ENCODE results near the gene HLA-DQB1.

HLA-DQB1 gene

GRCh38 chr6:32625137-32625536 is 41.3 kb downstream of the HLA-DQB1 start:
- no peak for DNase-seq (ENCODE audit: low read depth)

- DNase-seq (ENCODE audit: low read depth) = no peak
These were observed 41.9 kb downstream of the HLA-DQB1 start for GRCh38 chr6:32624565-32624964.

- no peak for DNase-seq (ENCODE audit: low read depth)
These were observed 42.8 kb downstream of the HLA-DQB1 start for GRCh38 chr6:32623693-32624092.

DNA sequence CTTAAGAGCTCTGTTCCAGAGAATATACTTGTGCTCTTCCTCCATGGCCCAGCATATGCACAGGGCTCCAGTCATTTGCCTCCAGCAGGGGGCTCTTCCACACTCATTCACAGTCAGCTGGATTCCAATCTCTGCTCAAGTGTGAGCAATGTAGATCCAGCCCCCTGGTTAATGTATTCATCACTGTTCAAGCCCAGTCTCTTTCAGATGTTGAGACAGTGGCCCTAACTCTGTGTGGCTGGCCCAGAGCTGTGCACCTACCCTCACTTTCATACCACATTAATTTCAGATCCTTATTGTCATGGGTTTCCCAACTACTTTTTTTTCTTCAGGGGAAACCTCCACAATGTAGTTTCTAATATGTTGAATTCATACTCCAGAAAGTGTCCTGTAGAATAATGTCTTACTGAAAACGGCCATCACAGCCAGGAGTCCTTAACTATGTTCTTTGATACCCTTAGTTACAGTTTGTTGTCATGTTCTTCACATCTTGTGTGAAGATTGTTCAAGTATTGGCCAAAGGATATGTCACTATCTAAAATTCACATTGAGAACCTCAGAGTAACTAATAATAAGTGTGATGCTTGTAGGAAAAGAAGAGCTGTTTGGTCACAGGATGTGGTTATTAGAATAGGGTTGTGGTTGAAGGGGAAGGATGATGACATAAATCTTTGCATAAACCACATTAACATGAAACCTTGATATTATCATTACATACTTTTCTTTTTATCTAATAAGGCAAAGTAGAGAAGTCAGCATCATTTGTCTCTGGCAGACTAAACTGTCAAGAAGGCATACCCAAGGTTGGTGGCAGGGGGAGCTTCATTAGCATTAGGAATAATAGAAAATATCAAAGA is 43.7 kb downstream of the HLA-DQB1 start:
- peak; percentile 27 for DNase-seq (ENCODE audit: low read depth)

- no peak for DNase-seq (ENCODE audit: low read depth)
These were observed 45.1 kb downstream of the HLA-DQB1 start for GRCh38 chr6:32621372-32621771.

DNA sequence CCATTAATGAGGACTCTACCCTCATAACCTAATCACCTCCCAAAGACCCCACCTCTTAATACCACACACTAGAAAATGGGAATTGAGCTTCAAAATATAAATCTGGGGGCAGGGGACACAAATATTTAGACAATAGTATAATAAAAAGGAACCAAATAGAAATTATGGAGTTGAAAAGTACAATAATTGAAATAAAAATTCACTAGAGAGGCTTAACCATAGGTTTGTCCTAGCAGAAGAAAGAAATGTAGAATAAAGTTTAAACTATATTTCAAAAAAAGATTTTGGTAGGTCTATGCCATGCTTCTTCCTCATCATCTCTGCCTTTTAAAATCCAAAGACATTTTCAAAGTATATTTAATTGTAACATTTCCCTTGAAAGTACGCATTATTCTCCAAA is 48.7 kb downstream of the HLA-DQB1 start:
- no peak for DNase-seq (ENCODE audit: low read depth)

DNA sequence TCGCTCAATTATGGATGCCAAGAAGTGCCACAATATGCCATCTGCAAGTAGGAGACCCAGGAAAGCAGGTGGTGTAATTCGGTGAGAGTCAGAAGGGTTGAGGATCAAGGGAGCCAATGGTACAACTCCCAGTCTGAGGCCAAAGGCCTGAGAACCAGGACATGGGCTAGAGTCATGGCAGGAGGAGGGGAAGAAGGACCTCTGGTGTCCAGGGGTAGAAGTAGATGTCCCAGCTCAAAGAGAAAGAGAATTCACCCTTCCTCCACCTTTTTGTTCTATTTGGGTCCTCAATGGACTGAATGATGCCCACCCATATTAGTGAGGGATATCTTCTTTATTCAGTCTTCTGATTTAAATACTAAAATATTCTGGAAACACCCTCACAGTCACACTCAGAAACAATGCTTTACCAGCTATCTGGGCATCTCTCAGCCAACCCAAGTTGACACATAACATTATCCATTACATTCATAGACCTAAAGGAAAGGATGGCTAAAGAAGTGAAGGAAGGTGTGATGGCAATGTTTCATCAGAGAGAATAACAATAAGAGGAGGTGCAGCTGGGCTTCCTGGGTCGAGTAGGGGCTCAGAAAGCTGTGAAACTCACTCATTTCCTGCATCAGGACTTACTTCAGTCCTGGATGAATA is 50.4 kb downstream of the HLA-DQB1 start:
- DNase-seq (ENCODE audit: low read depth) = no peak

DNA sequence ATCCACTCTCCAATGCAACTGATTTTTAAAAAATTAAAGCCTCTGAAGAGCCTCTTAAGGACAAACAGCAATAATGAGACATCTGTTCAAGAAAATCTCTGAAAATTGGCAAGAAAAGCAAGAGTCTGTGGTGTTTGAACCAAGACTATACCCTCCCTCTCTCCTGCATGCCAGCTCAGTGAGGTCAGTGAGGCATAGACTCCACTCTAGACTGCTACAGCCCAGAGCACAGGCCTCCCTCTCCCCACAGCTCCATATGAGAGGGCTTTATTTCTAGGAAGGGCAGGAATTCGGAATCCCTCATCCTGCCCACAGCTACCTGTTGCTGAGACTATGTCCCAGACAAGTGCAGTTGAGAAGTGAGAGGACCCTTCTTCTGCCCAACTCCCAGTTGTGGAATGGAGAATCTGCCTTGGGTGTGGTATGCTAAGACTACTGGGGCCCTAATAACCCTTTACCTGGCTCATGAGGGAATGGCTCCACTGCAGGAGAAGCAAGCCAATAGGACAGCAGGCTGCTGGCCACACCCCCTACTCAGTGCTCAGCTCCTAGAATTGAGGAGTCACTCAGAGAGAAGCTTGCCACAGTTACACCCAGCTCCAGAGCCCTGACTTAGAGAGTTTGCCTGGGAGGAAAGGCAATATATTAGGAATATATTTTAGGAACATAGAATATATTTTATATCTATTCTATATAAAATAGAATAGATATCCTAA is 51.9 kb downstream of the HLA-DQB1 start:
- DNase-seq (ENCODE audit: low read depth) = no peak

DNA sequence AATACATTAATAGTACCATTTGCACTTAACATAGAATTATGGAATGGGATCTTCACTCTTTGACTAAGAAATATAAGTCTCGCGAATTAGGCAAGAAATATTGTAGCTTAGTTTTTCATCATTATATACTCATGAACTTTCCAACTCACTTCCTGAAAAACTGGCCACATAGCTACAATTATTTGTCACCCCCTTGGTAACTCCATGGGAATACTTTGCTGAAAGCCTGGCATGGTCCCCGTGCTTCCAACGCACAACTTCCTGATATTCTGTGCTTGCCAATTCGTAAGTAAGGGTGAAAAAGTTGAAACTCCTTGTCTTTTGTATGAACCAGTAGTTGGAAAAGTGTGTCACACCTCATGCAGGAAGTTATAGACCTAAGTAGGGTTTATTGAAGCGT is 53.0 kb downstream of the HLA-DQB1 start:
- DNase-seq (ENCODE audit: low read depth) = no peak

DNA sequence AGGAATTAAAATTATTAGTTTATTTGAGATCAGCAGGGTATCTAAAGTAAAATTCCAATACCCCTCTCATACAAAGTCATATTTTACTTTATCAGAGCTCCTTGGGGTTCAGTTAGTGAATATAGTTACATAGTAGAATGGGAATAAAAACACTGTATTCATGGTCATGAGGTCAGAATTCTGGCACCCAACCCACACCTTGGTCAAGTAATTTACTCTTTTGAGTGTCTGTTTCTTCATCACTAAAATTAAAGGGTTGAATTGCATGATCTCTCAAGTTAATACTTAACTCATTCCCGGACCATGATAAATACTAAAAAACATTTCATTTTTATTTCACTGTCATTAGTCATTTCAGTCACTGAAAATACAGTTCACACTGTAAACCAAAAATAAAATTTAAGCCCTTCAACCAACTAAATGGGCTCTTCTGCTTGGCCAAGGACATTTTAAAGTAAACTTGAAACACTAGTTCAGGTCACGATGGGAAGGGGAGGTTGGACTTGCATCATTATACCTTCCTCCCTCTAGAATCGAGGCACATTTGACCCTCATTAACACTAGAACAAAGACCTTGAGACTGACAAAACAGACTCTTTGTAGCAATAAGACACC is 55.7 kb downstream of the HLA-DQB1 start:
- no peak for DNase-seq (ENCODE audit: low read depth)

GRCh38 chr6:32609731-32610640 is 56.5 kb downstream of the HLA-DQB1 start:
- peak; percentile 91 for DNase-seq (ENCODE audit: low read depth)
